Fibroblast of mammary gland (primary cell): ENCODE measurements around the gene MTX1.
"Not testable (repeated sequence)": the region's sequence is repeated elsewhere in the genome, so short reads cannot be mapped to it uniquely, and the experiment has no call there.

Experiments used
- DNase-seq: peaks from one replicate; pipeline ENCODE4 v3.0.0-alpha.2; 2010; ENCODE audit warnings: low read depth
- H3K4me3 ChIP-seq: 2 replicates; pipeline ENCODE4 v1.5.1; 2011; ENCODE audit warnings: low read depth, mild to moderate bottlenecking, low read length, moderate library complexity; ENCODE audit not compliant: control insufficient read depth
- TF ChIP-seq, protein P1 (sequence below): conservative IDR thresholded peaks from 2 replicates; pipeline ENCODE4 v1.5.1; 2011; ENCODE audit warnings: low read depth, low read length, inconsistent platforms; ENCODE audit not compliant: control insufficient read depth, insufficient read depth

MTX1 gene

DNA sequence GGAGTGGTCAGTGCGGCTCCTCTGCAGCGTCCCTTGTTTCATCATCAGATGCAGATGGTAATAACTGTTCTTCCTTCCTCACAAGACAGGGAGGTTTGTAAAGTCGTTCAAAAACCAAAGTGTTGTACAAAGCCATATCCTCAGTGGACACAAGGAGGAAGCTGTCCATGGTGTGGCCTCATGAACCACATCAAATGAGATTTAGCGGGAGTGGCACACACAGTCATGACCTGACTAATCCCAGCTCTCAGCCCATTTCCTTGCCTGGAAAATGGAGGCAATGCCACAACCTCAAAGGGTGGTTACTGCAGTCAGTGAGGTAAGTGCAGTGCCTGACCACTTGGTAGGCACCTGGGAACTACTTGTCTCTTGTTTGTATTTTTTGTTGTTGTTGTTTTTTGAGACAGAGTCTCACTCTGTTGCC is 33.4 kb downstream of the MTX1 start:
- no peak overlapping the region for H3K4me3 ChIP-seq
- TF ChIP-seq, protein P1, sequence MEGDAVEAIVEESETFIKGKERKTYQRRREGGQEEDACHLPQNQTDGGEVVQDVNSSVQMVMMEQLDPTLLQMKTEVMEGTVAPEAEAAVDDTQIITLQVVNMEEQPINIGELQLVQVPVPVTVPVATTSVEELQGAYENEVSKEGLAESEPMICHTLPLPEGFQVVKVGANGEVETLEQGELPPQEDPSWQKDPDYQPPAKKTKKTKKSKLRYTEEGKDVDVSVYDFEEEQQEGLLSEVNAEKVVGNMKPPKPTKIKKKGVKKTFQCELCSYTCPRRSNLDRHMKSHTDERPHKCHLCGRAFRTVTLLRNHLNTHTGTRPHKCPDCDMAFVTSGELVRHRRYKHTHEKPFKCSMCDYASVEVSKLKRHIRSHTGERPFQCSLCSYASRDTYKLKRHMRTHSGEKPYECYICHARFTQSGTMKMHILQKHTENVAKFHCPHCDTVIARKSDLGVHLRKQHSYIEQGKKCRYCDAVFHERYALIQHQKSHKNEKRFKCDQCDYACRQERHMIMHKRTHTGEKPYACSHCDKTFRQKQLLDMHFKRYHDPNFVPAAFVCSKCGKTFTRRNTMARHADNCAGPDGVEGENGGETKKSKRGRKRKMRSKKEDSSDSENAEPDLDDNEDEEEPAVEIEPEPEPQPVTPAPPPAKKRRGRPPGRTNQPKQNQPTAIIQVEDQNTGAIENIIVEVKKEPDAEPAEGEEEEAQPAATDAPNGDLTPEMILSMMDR = no peak
- peak; percentile 42 for DNase-seq

DNA sequence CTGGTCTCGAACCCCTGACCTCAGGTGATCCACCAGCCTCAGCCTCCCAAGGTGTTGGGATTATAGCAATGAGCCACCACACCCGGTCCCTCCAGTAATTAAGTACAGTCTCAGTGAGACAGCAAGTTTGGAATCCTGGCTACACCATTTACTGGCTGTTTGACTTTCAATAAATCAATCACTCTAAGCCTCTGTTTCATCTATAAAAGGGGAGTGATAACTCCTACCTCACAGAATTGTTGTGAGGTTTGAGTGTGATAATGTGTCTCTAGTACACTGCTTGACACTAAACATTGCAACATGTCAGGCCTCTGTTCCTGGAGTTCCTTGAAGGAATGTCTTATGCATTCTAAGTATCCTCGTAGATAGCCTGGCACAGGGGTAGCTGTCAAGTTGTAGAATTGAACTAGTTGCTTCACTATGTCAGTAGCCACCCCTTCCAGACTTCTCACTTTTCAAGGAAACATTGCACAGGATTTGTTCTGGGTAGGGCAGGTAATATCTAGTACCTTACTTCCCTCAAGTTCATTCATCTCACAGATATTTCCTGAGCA is 34.4 kb downstream of the MTX1 start:
- peak overlapping the region; percentile 76 for H3K4me3 ChIP-seq

DNA sequence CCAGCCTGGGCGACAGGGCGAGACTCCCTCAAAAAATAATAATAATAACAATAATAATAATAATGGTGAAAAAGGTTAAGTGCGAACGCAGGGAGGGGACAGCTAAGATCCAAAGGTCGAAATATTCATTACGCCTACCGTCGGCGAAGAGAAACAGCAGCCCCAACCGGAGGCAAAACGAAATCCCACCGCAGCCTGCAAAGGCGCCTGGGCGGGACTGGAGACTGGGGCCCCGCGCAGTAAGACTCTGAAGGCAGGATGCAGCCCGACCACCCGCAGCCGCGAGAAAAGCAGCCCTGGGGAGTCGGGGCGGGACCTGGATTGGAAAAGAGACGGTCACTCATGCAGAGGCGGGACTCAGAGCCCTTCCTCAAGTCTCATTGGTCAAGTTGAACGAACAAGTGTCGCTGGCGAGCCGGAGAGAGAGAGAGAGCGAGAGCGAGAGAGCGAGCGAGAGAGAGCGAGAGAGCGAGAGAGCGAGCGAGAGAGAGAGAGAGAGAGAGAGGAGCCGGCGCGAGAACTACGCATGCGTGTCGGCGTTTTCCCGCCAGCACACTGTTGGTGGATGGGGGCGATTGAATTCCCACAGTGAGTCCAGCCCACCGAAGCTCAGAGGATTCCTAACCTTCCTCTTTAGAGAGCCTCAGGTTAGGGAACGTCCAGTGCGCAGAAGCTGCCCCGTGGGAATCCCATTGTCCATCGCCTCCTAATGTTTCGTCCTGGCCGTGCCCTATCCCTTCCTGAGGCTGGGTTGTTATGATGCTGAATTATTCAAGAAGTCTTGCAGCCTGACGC is 36.1 kb downstream of the MTX1 start:
- H3K4me3 ChIP-seq = peak overlapping the region; percentile 76
- TF ChIP-seq, protein P1 = peak; percentile 4
- DNase-seq = peak; percentile 100

More for the DNA sequence above, 34.4 kb downstream of the MTX1 start:
- DNase-seq = no peak
- TF ChIP-seq, protein P1 = no peak

DNA sequence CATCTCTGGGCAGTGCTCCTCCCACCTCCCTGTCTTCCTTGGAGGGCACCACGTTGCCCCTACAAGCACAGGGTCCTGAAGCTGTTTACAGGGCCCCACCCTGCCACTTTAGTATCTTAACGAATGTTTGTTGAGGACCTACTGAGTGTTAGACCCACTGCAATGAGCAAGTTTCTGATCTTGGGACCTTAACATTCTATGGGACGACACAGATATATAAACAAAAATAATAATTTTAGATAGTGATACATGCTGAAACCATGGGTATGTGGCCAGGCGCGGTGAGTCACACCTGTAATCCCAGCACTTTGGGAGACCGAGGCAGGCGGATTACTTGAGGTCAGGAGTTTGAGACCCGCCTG is 36.6 kb downstream of the MTX1 start:
- TF ChIP-seq, protein P1 = no peak
- peak overlapping the region; percentile 56 for H3K4me3 ChIP-seq
- no peak for DNase-seq

DNA sequence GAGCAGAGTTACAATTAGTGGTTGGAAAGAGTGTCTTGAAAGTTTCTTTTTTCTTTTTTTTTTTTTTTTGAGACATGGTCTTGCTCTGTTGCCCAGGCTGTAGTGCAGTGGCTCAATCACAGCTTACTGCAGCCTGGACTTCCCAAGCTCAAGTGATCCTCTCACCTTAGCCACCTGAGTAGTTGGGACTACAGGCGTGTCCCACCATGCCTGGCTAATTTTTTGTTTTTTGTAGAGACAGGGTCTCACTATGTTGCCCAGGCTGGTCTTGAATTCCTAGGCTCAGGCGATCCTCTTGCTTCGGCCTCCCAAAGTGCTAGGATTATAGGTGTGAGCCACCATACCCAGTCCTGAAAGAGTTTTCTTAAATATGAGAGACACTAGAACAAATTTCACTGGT is 38.3 kb downstream of the MTX1 start:
- not testable (repeated sequence) for H3K4me3 ChIP-seq, DNase-seq

DNA sequence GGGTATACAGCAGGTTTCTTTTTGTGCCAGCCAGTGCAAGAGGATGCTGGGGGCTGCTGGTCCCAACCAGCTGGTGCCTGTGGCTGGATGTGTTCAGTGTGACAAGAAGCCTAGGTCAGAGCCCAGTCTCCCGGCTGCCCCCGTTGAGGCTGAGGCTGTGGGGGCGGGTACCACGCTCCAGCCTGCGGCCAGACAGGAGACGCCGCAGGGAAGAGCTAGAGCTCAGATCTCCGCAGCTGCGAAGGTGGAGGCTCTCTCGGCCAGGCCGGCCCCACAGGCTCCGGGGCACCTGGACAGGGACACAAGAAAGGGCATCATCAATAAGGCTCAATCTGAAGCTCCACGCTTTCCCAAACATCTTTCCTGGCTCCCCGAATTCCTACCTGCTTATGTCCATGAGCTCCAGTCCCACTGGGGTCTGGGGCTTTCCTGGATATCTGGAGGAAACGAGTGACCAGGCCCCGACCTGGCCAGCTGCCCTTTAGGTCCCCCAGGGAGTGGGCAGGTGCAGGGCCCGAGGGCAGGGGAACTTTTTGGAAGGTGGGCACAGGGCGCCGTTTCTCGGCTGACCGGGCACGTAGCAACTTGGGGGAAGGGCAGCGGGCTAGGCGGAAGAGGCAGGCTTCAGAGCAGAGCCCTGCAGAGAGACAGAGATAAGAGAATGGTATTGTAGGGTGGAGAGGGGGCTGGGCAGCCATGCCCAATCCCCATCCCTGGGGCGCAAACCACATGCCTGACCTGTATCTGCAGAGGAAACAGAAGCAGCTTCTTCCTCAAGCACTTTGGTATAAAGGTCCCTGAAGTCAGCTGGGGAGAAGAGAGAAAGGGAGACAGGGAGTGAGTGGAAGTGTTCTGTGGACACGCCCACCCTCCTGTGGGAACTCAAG is 39.4 kb downstream of the MTX1 start:
- H3K4me3 ChIP-seq = no peak overlapping the region
- no peak for DNase-seq
- TF ChIP-seq, protein P1 = no peak

DNA sequence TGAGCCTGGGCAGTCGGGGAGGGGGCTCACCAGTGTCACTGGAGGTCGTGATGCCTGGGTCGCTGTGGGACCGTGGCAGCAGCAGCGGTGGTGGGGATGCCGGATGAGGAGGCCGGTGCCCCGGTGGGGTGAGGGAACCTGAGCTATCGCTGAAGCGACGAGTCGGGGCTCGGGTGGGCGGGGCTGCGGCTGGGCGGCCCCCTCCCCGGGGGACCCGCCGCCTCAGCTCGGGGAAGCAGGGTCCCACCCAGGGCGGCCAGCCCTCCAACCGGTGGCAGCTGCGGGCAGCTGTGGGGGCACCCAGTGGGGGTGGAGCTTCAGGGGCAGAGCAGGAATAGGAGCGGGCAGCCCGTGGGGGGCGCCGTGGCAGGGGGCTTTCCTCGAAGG is 41.7 kb downstream of the MTX1 start:
- no peak for DNase-seq
- H3K4me3 ChIP-seq = no peak overlapping the region
- TF ChIP-seq, protein P1 = no peak
